Tibial nerve (tissue), 4 donors: ENCODE results near the gene USB1. TPM values are rescaled to one million over a fixed set of nuclear protein-coding genes. Genes with fewer than 3 reads are reported as not detected.
"Not testable (repeated sequence)": the region's sequence is repeated elsewhere in the genome, so short reads cannot be mapped to it uniquely, and the experiment has no call there.

Source experiments
- DNase-seq, 2 donors: peaks; one replicate each; pipeline ENCODE4 v3.0.0-alpha.2; 2019; ENCODE audit warnings: low spot score in 2 of 2
- H3K27ac ChIP-seq, 4 donors: fragments of 200-600 bp; sonication (generic) in 3 of 4; one replicate each; pipeline ENCODE4 v1.5.1; 2017 to 2019; ENCODE audit warnings: mild to moderate bottlenecking in 1 of 4
- H3K27me3 ChIP-seq, 2 donors: fragments of 200-600 bp; sonication (generic) in 1 of 2; one replicate each; pipeline versions ENCODE4 v1.5.1 to v1.6.0; 2017 to 2019
- H3K36me3 ChIP-seq, 3 donors: fragments of 200-600 bp; sonication (generic); one replicate each; pipeline ENCODE4 v1.5.1; 2018 to 2019
- H3K4me1 ChIP-seq, 4 donors: fragments of 200-600 bp; sonication (generic) in 3 of 4; one replicate each; pipeline ENCODE4 v1.5.1; 2017 to 2019
- H3K4me3 ChIP-seq, 4 donors: fragments of 200-600 bp; sonication (generic) in 3 of 4; one replicate each; pipeline ENCODE4 v1.5.1; 2017 to 2019; ENCODE audit warnings: mild to moderate bottlenecking in 1 of 4, moderate library complexity in 1 of 4
- H3K9me3 ChIP-seq, 4 donors: fragments of 200-600 bp; sonication (generic) in 3 of 4; one replicate each; pipeline ENCODE4 v1.5.1; 2017 to 2019
- EP300 ChIP-seq, 2 donors: sonication (generic); formaldehyde crosslinking; IDR thresholded peaks; one replicate each; pipeline ENCODE4 v1.6.1; 2017; ENCODE audit warnings: antibody characterized with exemption in 2 of 2, mild to moderate bottlenecking in 1 of 2
- POLR2A ChIP-seq, 2 donors: fragments of 450-650 bp; IDR thresholded peaks; one replicate each; pipeline ENCODE4 v1.6.1; 2017; ENCODE audit warnings: antibody characterized with exemption in 2 of 2, mild to moderate bottlenecking in 2 of 2, moderate library complexity in 2 of 2
- WGBS, 2 donors: methylation state at CpG; one replicate each; pipeline ENCODE4 v1.1.5; 2018; 5-methylcytosine and 5-hydroxymethylcytosine counted together
- total RNA-seq, 4 donors: library from RNA; depleted of rRNA; stranded (reverse); fragments of >200 nt; gene quantifications; one replicate each; pipeline ENCODE4 v1.1.0, GENCODE V29; 2016
- TF ChIP-seq, protein P1 (sequence below), 5 experiments: fragments of 200-600 bp in 3 of 5; fragments of 450-650 bp in 2 of 5; sonication (generic) in 3 of 5; IDR thresholded peaks; one replicate each; pipeline ENCODE4 v1.5.1; 2016 to 2019; ENCODE audit warnings: antibody characterized with exemption in 5 of 5, mild to moderate bottlenecking in 3 of 5, moderate library complexity in 2 of 5

Gene USB1
- total RNA-seq, 4 donors from 2014 or later = 23.1 to 80.4 (median 31.6) TPM

DNA sequence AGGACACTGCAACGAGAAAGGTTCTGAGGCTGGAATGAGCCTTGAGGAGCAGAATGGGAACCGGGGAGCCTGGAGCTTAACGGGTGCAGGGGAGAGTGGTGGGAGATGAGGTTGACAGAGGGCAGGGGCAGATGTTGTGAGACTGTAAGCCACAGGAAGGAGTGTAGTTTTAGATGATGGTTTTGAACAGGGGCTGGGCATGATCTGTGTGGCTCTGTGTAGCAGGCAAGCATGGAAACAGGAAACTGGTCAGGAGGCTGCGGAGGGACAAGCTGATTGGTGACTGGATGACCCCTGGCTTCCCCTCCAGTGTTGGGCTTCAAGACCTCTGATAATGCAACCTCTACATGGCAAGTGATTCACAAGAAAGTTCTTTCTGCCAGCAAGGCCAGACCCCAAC, 28.9 kb upstream of the USB1 start:
- Histone ChIP-seq H3K27me3 (no peaks in the 10 kb centered on the region), H3K9me3 (no peaks in the 10 kb centered on the region), H3K4me1 (peaks cover 0 to 15% (median 0%) of the 10 kb centered on the region in 4 donors), H3K4me3 (no peak overlapping the region), H3K36me3 (no peaks in the 10 kb centered on the region), H3K27ac (no peak overlapping the region)
- no peak for DNase-seq
- 82% methylated on average over 4 of the region's 4 CpGs for WGBS, 2 donors
- TF ChIP-seq, protein P1, sequence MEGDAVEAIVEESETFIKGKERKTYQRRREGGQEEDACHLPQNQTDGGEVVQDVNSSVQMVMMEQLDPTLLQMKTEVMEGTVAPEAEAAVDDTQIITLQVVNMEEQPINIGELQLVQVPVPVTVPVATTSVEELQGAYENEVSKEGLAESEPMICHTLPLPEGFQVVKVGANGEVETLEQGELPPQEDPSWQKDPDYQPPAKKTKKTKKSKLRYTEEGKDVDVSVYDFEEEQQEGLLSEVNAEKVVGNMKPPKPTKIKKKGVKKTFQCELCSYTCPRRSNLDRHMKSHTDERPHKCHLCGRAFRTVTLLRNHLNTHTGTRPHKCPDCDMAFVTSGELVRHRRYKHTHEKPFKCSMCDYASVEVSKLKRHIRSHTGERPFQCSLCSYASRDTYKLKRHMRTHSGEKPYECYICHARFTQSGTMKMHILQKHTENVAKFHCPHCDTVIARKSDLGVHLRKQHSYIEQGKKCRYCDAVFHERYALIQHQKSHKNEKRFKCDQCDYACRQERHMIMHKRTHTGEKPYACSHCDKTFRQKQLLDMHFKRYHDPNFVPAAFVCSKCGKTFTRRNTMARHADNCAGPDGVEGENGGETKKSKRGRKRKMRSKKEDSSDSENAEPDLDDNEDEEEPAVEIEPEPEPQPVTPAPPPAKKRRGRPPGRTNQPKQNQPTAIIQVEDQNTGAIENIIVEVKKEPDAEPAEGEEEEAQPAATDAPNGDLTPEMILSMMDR (IDR thresholded peaks at IDR 0.05) = no peak
- TF ChIP-seq EP300 (IDR thresholded peaks at IDR 0.05) = no peak
- TF ChIP-seq POLR2A (IDR thresholded peaks at IDR 0.05) = no peak

DNA sequence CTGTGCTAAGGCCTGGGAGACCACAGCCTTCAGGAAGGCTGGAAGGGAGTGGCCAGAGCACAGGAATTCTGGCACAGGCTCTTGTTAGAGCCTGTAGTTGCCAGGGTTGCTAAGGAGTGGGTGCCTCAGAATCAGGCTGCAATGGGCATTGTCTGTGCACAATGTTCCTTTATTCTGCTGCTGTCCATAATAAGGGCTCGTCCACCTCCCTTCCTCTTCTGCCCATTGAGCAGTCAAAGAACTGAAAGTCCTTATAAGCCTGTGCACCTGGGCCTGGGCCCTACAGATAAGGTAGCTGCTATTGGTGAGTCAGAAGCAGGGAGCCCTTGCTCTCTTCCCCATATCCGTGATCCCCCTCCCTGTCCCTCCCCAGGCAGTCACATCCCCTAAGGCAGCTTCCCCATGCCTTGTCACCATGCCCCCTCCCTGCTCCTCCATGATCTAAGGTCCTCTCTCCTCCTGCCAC, 24.8 kb upstream of the USB1 start:
- TF ChIP-seq EP300 (IDR thresholded peaks at IDR 0.05) = peak in 1 of 2 donors; percentile 52
- TF ChIP-seq, protein P1 (IDR thresholded peaks at IDR 0.05) = no peak
- Histone ChIP-seq H3K27me3 (no peaks in the 10 kb centered on the region), H3K27ac (peak overlapping the region; percentile 56 to 85 (median 71)), H3K36me3 (no peaks in the 10 kb centered on the region), H3K4me3 (no peak overlapping the region), H3K4me1 (peaks cover 0 to 15% (median 0%) of the 10 kb centered on the region in 4 donors), H3K9me3 (no peaks in the 10 kb centered on the region)
- WGBS, 2 donors = 44 to 52% methylated on average over 2 of the region's 2 CpGs
- DNase-seq = no peak

DNA sequence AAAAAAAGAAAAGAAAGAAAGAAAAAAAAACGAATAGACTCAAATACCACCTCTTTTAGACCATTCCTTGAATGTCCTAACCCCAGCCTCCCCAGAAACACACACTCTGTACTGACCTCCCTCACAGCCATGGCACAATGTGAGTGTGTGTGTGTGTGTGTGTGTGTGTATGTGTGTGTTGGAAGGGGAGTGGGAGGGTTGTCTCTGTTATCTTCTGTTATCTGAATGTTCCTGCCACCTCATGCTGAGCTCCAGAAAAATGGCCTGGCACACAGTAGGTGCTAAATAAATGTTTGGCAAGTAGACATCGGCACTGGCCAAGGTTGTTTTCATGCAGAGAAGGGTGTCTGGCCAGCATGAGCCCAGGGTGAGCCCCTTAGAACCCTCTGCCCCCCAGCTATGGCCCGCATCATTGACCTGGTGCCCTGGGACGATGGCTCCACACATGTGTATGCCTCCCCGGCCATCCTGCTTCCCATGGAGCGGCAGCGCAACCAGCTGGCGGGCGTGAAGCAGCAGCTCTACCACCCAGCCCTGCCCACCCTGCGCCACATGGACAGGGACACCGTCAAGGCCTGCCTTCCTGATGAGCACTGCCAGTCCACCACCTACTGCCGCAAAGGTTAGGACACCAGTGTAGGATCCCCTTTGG, 23.7 kb upstream of the USB1 start:
- TF ChIP-seq, protein P1 (IDR thresholded peaks at IDR 0.05) = no peak
- TF ChIP-seq POLR2A (IDR thresholded peaks at IDR 0.05) (no peak), EP300 (IDR thresholded peaks at IDR 0.05) (no peak)
- H3K36me3 ChIP-seq = no peaks in the 10 kb centered on the region
- DNase-seq = no peak
- no peak overlapping the region for H3K4me3 ChIP-seq
- H3K9me3 ChIP-seq = no peaks in the 10 kb centered on the region
- no peaks in the 10 kb centered on the region for H3K27me3 ChIP-seq
- H3K4me1 ChIP-seq = peaks cover 0 to 15% (median 0%) of the 10 kb centered on the region in 4 donors
- 82 to 86% methylated on average over 8 to 9 of the region's 12 CpGs for WGBS, 2 donors
- peak overlapping the region in 1 of 4 donors; percentile 36 for H3K27ac ChIP-seq

DNA sequence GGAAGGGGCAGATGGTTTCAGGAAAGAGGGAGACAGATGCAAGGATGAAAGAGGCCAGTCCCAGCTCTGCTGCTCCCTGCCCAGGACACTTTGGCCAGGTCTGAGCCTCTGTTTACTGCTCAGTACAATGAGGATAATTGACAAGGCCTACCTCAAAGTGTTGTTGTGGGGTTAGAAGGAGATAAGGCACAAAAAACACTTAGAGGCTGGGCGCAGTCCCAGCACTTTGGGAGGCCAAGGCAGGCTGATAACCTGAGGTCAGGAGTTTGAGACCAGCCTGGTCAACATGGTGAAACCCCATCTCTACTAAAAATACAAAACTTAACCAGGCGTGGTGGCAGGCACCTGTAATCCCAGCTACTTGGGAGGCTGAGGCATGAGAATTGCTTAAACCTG, 23.1 kb upstream of the USB1 start:
- not testable (repeated sequence) for DNase-seq, H3K9me3 ChIP-seq, H3K36me3 ChIP-seq, H3K27me3 ChIP-seq, H3K4me3 ChIP-seq
- WGBS, 2 donors = 92 to 96% methylated on average over 2 of the region's 2 CpGs
- H3K27ac ChIP-seq = peak overlapping the region in 1 of 4 donors; percentile 36
- H3K4me1 ChIP-seq = peaks cover 0 to 15% (median 0%) of the 10 kb centered on the region in 4 donors

DNA sequence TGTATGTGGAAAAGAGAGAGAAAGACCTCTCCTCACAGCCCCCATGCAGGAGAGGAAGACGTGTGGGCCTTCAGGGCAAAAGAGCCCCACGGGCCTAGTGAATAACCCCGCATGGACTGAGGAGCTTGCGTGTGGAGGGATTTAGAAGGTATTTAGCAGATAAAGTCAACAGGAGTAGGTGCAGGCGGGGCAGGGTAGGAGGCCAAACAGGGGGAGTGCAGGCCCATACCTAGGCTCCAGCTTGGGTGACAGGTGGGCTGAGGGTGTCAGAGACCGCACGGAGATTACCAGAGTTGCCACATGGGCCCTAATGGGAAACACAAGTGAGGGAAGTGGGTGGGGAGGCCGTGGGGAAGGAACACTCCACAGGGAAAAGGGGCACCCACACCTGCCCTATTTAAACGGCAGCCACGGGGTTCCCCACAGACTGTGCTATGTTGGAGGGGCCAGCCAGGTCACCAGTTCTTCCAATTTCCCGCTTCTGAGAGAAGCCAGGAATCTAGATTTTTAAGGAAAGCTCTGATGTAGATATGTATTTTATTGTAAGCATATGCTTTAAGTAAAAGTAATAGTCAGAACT, 22.1 kb upstream of the USB1 start:
- H3K36me3 ChIP-seq = no peaks in the 10 kb centered on the region
- H3K4me3 ChIP-seq = no peak overlapping the region
- no peak for DNase-seq
- no peaks in the 10 kb centered on the region for H3K9me3 ChIP-seq
- no peak overlapping the region for H3K27ac ChIP-seq
- peaks cover 0 to 7% of the 10 kb centered on the region in 2 donors for H3K27me3 ChIP-seq
- H3K4me1 ChIP-seq = peaks cover 0 to 16% (median 1%) of the 10 kb centered on the region in 4 donors
- WGBS, 2 donors = 81 to 84% methylated on average over 11 of the region's 11 CpGs
- TF ChIP-seq, protein P1 (IDR thresholded peaks at IDR 0.05) = no peak
- TF ChIP-seq EP300 (IDR thresholded peaks at IDR 0.05) (no peak), POLR2A (IDR thresholded peaks at IDR 0.05) (no peak)
